Measurements from ENCODE around the gene TMCO4. TPM values are rescaled to one million over a fixed set of nuclear protein-coding genes. Genes with fewer than 3 reads are reported as not detected.

The TMCO4 gene
- total and polyA plus RNA-seq, 2 of the 8 experiments (the other 6 are each of a cell fraction or from before 2014, with no cell fraction given) = 3.0 to 3.1 TPM

GRCh38 chr1:19750882-19751276 lies 48.8 kb downstream of the TMCO4 start:
- H3K4ac ChIP-seq (replicated peaks; ENCODE audit: insufficient read length, low read depth, low read length) = no peak overlapping the region
- no peak overlapping the region for H3K9ac ChIP-seq (replicated peaks in 1 of 4; ENCODE audit: extremely low read depth in 1 of 4, low read depth in 3 of 4, low read length in 3 of 4)
- H3K27me3 ChIP-seq (replicated peaks in 1 of 4; ENCODE audit: control insufficient read depth in 3 of 4, extremely low read depth in 1 of 4, insufficient read depth in 3 of 4, low read length in 3 of 4) = no peaks in the 10 kb centered on the region
- no peak overlapping the region for H2AFZ ChIP-seq (ENCODE audit: low read length)
- H3K36me3 ChIP-seq (ENCODE audit: control insufficient read depth in 2 of 4, insufficient read depth in 4 of 4, low read length in 3 of 4) = no peaks in the 10 kb centered on the region
- no peak overlapping the region for H3K27ac ChIP-seq (ENCODE audit: low read depth, low read length)
- no peaks in the 10 kb centered on the region for H3K79me1 ChIP-seq (ENCODE audit: low read depth, low read length)
- ChIA-PET POLR2A (ENCODE audit: partially characterized antibody) (no interaction called here), CTCF (ENCODE audit: partially characterized antibody) (interaction anchor here (1.0 to 4.0 kb wide), 3 partner anchors 10 to 89 kb away, joined by 4 to 11 read pairs (median 6); no protein-coding TSS in a partner anchor)
- no peak overlapping the region for H3K18ac ChIP-seq (ENCODE audit: extremely low read depth, low read length)
- no peak overlapping the region for H2BK20ac ChIP-seq (ENCODE audit: low read length)
- no peak overlapping the region for H3K4me3 ChIP-seq (ENCODE audit: extremely low read depth in 1 of 4, insufficient read depth in 2 of 4, low read depth in 3 of 4, low read length in 4 of 4)
- H3K79me2 ChIP-seq (ENCODE audit: control insufficient read depth in 1 of 2, insufficient read depth in 2 of 2, low read length in 2 of 2) = no peaks in the 10 kb centered on the region
- H4K5ac ChIP-seq (ENCODE audit: insufficient read length, low read depth, low read length) = no peak overlapping the region
- no peak overlapping the region for H2BK12ac ChIP-seq (ENCODE audit: low read depth, low read length)
- H3K9me3 ChIP-seq (ENCODE audit: insufficient read depth in 2 of 2, low read depth in 1 of 2, low read length in 1 of 2) = no peaks in the 10 kb centered on the region; a peak in 1 of 4 replicates
- H2BK5ac ChIP-seq (ENCODE audit: low read depth, low read length) = no peak overlapping the region
- H3K4me2 ChIP-seq (ENCODE audit: insufficient read depth in 1 of 2, low read depth in 2 of 2, low read length in 2 of 2) = no peak overlapping the region
- H4K91ac ChIP-seq (replicated peaks; ENCODE audit: insufficient read length, low read length) = no peak overlapping the region
- WGBS, 2 experiments (ENCODE audit: extremely low coverage in 1 of 2, insufficient coverage in 1 of 2, insufficient read length in 1 of 2, insufficient replicate concordance in 2 of 2, low coverage in 1 of 2, low lambda C conversion rate in 2 of 2, missing lambda C conversion rate in 1 of 2) = 82% methylated on average over 3 of the region's 3 CpGs; no CpG with 5 or more reads in 1 of the 2 experiments
- H3K14ac ChIP-seq (ENCODE audit: insufficient read length) = no peak overlapping the region
- H2BK120ac ChIP-seq (replicated peaks; ENCODE audit: low read depth, low read length) = no peak overlapping the region
- no peak for FAIRE-seq
- H3K23ac ChIP-seq (ENCODE audit: insufficient read length) = no peak overlapping the region
- no peak overlapping the region for H3K56ac ChIP-seq (replicated peaks; ENCODE audit: insufficient read length, low read depth, low read length)
- no peak overlapping the region for H4K8ac ChIP-seq (ENCODE audit: extremely low read depth, insufficient read depth, low read length)
- no peak overlapping the region for H2BK15ac ChIP-seq (ENCODE audit: low read length)
- H3K23me2 ChIP-seq (ENCODE audit: low read depth, low read length) = no peaks in the 10 kb centered on the region; the same call in 1 of the 2 replicates
- TF ChIP-seq RAD21 (IDR thresholded peaks at IDR 0.05 in 1 of 2, conservative IDR thresholded peaks at IDR 0.05 in 1 of 2; ENCODE audit: low read depth in 2 of 2, low read length in 2 of 2) (no peak), TAF1 (IDR thresholded peaks at IDR 0.05; ENCODE audit: low read depth, low read length) (no peak), PHF8 (conservative IDR thresholded peaks at IDR 0.05; ENCODE audit: low read depth, low read length) (no peak), EZH2 (IDR thresholded peaks at IDR 0.05; ENCODE audit: low read depth, low read length, severe bottlenecking) (no peak), CREB1 (IDR thresholded peaks at IDR 0.05) (no peak), CEBPB (IDR thresholded peaks at IDR 0.05; ENCODE audit: low read depth, low read length) (no peak), BACH1 (IDR thresholded peaks at IDR 0.05; ENCODE audit: low read length) (no peak), CBX8 (IDR thresholded peaks at IDR 0.05; ENCODE audit: borderline replicate concordance, low read depth, low read length) (no peak), RFX5 (IDR thresholded peaks at IDR 0.05; ENCODE audit: borderline replicate concordance, low read depth, low read length) (no peak), RBBP5 (IDR thresholded peaks at IDR 0.05; ENCODE audit: borderline replicate concordance, low read depth, low read length) (no peak), KDM1A (IDR thresholded peaks at IDR 0.05; ENCODE audit: borderline replicate concordance, low read length) (no peak), SP1 (IDR thresholded peaks at IDR 0.05; ENCODE audit: low read depth, low read length) (no peak), BRCA1 (IDR thresholded peaks at IDR 0.05; ENCODE audit: low read depth, low read length) (no peak)
- TF ChIP-seq, protein P1, sequence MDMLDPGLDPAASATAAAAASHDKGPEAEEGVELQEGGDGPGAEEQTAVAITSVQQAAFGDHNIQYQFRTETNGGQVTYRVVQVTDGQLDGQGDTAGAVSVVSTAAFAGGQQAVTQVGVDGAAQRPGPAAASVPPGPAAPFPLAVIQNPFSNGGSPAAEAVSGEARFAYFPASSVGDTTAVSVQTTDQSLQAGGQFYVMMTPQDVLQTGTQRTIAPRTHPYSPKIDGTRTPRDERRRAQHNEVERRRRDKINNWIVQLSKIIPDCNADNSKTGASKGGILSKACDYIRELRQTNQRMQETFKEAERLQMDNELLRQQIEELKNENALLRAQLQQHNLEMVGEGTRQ (IDR thresholded peaks at IDR 0.05; ENCODE audit: low read length) = no peak
- no peak overlapping the region for H2AK5ac ChIP-seq (ENCODE audit: low read depth, low read length)
- no peaks in the 10 kb centered on the region for H3K4me1 ChIP-seq (replicated peaks in 1 of 4; ENCODE audit: control insufficient read depth in 3 of 4, insufficient read depth in 4 of 4, low read length in 3 of 4)
- no peaks in the 10 kb centered on the region for H4K20me1 ChIP-seq (replicated peaks in 1 of 2; ENCODE audit: control insufficient read depth in 1 of 2, insufficient read depth in 2 of 2, low read length in 2 of 2)
- DNase-seq (ENCODE audit: low read depth in 1 of 2, low spot score in 2 of 2) = no peak

Data from H1 (cell line).